GM21619 (cell line): ENCODE results near the gene GPX5.

ENCODE experiments used
- ATAC-seq: cut with Tn5 transposase; IDR thresholded peaks from one replicate; pipeline ENCODE4 v1.9.1; 2021; ENCODE audit not compliant: unreplicated experiment

GPX5 gene

GRCh38 chr6:28553986-28554881 is 28.6 kb downstream of the GPX5 start:
- ATAC-seq: no peak

- ATAC-seq: no peak
Observed at GRCh38 chr6:28555136-28555535, 29.5 kb downstream of the GPX5 start.

DNA sequence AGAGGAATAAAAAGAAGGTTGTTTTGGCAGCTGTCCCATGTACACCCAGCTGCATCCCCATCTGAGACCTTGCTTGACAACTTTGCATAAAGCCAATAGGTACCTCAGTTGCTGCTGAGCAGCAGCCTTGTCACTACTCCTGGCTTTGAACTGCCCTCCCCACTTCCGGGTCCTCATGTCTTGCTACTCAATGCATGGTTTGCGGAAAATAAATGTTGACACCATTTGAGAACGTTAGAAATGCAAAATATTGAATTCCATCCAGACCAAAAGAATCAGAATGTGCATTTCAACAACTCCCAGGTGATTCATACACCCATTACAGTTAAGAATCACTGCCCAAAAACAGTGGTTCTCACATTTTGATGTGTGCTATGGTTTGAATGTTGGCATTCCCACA is 32.9 kb downstream of the GPX5 start:
- no peak for ATAC-seq

GRCh38 chr6:28563430-28564095 is 37.9 kb downstream of the GPX5 start:
- no peak for ATAC-seq

DNA sequence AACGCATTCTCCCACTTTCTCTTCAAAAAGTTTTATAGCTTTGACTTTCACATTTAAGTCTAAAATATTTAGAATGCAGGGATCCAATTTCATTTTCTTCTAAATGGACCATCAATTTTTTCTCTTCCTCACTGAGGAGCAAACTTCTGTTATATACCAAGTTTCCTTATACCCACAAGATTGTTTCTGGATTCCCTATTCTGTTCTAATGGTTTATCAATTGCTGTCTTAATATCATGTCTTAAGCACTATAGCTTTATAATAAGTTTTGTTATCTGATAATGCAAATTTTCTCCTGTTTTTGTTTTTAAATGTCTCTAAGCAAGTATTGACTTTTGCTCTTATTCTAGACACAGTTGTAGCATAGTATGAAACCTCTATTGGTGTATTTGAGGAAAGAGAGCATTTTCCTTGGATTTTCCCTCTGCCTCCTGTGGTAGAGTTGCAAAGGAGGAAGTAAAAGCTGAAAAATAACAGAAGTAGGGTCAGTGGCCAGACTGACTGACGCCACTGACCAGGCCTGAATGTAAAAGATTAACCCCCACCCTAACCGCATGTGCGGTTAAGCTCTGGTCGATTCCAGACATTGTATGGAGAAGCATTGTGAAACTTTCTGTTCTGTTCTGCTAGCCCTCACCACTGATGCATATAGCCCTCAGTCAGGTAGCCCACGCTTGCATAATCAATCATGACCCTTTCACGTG is 40.3 kb downstream of the GPX5 start:
- ATAC-seq: no peak

GRCh38 chr6:28566527-28567252 is 41.0 kb downstream of the GPX5 start:
- ATAC-seq: no peak

GRCh38 chr6:28567506-28567905 is 41.8 kb downstream of the GPX5 start:
- no peak for ATAC-seq

DNA sequence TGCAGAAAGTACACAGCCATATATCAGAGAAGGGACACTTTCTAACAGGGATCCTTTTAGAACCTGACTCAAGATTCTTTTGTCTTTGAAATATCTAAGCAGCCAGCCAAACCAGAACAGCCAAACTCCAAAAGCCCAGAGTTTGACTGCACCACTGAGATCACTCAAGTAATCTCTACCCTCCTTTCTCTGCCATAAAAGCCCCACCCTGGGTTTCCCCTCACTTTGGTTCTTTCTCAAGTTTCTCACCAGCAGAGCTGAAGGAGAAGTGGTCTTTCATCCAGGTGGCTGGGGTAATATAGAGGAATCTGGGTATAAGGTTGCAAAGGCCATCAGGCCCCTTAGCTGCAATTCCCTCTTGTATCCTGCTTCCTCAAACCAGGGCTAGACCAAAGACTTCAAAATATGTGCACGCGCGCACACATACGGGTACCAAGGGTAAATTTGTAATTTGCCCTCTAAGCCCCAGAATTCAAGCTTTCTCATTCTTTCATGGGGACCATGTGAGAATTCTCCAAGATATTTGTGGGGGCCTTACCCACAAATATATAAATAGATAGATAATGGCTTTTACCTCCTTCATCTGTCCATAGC is 42.9 kb downstream of the GPX5 start:
- no peak for ATAC-seq

GRCh38 chr6:28569748-28570147 is 44.1 kb downstream of the GPX5 start:
- ATAC-seq: no peak

- no peak for ATAC-seq
Observed at GRCh38 chr6:28580475-28580874, 54.8 kb downstream of the GPX5 start.

- ATAC-seq: no peak
Observed at GRCh38 chr6:28583463-28583862, 57.8 kb downstream of the GPX5 start.
